ENCODE results near the gene CATSPERZ. TPM values are rescaled to one million over a fixed set of nuclear protein-coding genes. Genes with fewer than 3 reads are reported as not detected.
A peak's percentile ranks its signal among the peaks of the same experiment; 100 is the strongest.
"Not testable (repeated sequence)": the region's sequence is repeated elsewhere in the genome, so short reads cannot be mapped to it uniquely, and the experiment has no call there.

Gene CATSPERZ
- total RNA-seq, 1 donor from 2014 or later: not detected

- DNase-seq (ENCODE audit: low read depth in 2 of 2): no peak
Measured at GRCh38 chr11:64318766-64319761, 18.9 kb downstream of the CATSPERZ start.

- DNase-seq (ENCODE audit: low read depth in 2 of 2): no peak
Measured at GRCh38 chr11:64320556-64320955, 20.4 kb downstream of the CATSPERZ start.

- no peak for DNase-seq (ENCODE audit: low read depth in 2 of 2)
Measured at GRCh38 chr11:64321026-64321425, 20.9 kb downstream of the CATSPERZ start.

GRCh38 chr11:64321533-64321932 is 21.4 kb downstream of the CATSPERZ start:
- no peak for DNase-seq (ENCODE audit: low read depth in 2 of 2)

- no peak for DNase-seq (ENCODE audit: low read depth in 2 of 2)
Measured at GRCh38 chr11:64322925-64323260, 22.7 kb downstream of the CATSPERZ start.

- DNase-seq (ENCODE audit: low read depth in 2 of 2): no peak
Measured at GRCh38 chr11:64323373-64323772, 23.2 kb downstream of the CATSPERZ start.

- DNase-seq (ENCODE audit: low read depth in 2 of 2): not testable (repeated sequence)
Measured at GRCh38 chr11:64323984-64324383, 23.8 kb downstream of the CATSPERZ start.

GRCh38 chr11:64324692-64325469 is 24.7 kb downstream of the CATSPERZ start:
- no peak for DNase-seq (ENCODE audit: low read depth in 2 of 2)

GRCh38 chr11:64327375-64327774 is 27.2 kb downstream of the CATSPERZ start:
- no peak for DNase-seq (ENCODE audit: low read depth in 2 of 2)

- no peak for DNase-seq (ENCODE audit: low read depth in 2 of 2)
Measured at GRCh38 chr11:64327993-64328392, 27.8 kb downstream of the CATSPERZ start.

GRCh38 chr11:64330888-64331287 is 30.7 kb downstream of the CATSPERZ start:
- no peak for DNase-seq (ENCODE audit: low read depth in 2 of 2)

GRCh38 chr11:64331569-64332371 is 31.6 kb downstream of the CATSPERZ start:
- peak in 1 of 2 donors; percentile 79 for DNase-seq (ENCODE audit: low read depth in 2 of 2)

- no peak for DNase-seq (ENCODE audit: low read depth in 2 of 2)
Measured at GRCh38 chr11:64333556-64333955, 33.4 kb downstream of the CATSPERZ start.

- DNase-seq (ENCODE audit: low read depth in 2 of 2): peak in 1 of 2 donors; percentile 35
Measured at GRCh38 chr11:64334764-64335735, 34.9 kb downstream of the CATSPERZ start.

- DNase-seq (ENCODE audit: low read depth in 2 of 2): no peak
Measured at GRCh38 chr11:64337538-64338249, 37.5 kb downstream of the CATSPERZ start.

GRCh38 chr11:64338716-64339115 is 38.6 kb downstream of the CATSPERZ start:
- DNase-seq (ENCODE audit: low read depth in 2 of 2): no peak

- DNase-seq (ENCODE audit: low read depth in 2 of 2): no peak
Measured at GRCh38 chr11:64339286-64339685, 39.1 kb downstream of the CATSPERZ start.

- DNase-seq (ENCODE audit: low read depth in 2 of 2): no peak
Measured at GRCh38 chr11:64339754-64340408, 39.7 kb downstream of the CATSPERZ start, which contains the start of gene CCDC88B. TSS of gene CCDC88B (plus strand) at chr11:64340204. CDS start at chr11:64340267, 63 bp downstream.

All from dermis microvascular lymphatic vessel endothelial cell (primary cell).